IMR-90 (cell line): Measurements from ENCODE around the gene MACF1. TPM values are rescaled to one million over a fixed set of nuclear protein-coding genes. Genes with fewer than 3 reads are reported as not detected.

ENCODE experiments used
- ATAC-seq: fragments of 200-7000 bp; cut with Tn5 transposase; 2 replicates; pipeline ENCODE4 v1.9.1; 2020; ENCODE audit warnings: low read depth, mild to moderate bottlenecking, moderate library complexity
- BruUV-seq: library from RNA; stranded (reverse); fragments of 400-500 nt; replicated peaks from 2 replicates; lab custom pipeline; 2021; lab: Mats Ljungman, UMichigan
- CTCF ChIA-PET: fragments of 300-600 bp; formaldehyde crosslinking; extraction: SDS; loops from one replicate; lab custom pipeline; 2021; ENCODE audit warnings: antibody characterized with exemption; lab: Yijun Ruan, JAX
- POLR2A ChIA-PET: fragments of 300-600 bp; sonication (Branson Sonifier 250); formaldehyde crosslinking; loops from one replicate; lab custom pipeline; 2022; ENCODE audit warnings: antibody characterized with exemption; ENCODE audit not compliant: unreplicated experiment; lab: Charles Lee
- DNase-seq: peaks from one replicate; pipeline ENCODE4 v3.0.0; 2013
- H2AFZ ChIP-seq: replicated peaks from 2 replicates; pipeline ENCODE3; 2013; ENCODE audit warnings: low read length, mild to moderate bottlenecking; ENCODE audit not compliant: poor library complexity
- H2AK5ac ChIP-seq: 2 replicates; pipeline ENCODE4 v1.6.1; 2013; ENCODE audit warnings: low read depth, low read length, inconsistent platforms
- H2AK9ac ChIP-seq: replicated peaks from 2 replicates; pipeline ENCODE3; 2013; ENCODE audit warnings: mild to moderate bottlenecking, low read depth, low read length, moderate library complexity; ENCODE audit not compliant: poor library complexity
- H2BK120ac ChIP-seq: 2 replicates; pipeline ENCODE4 v1.6.1; 2013; ENCODE audit warnings: low read depth, low read length, inconsistent platforms
- H2BK15ac ChIP-seq: 3 replicates; pipeline ENCODE4 v1.6.1; 2013; ENCODE audit warnings: low read depth, low read length, inconsistent platforms
- H2BK20ac ChIP-seq: 2 replicates; pipeline ENCODE4 v1.6.1; 2013; ENCODE audit warnings: low read depth, mild to moderate bottlenecking, inconsistent platforms, low read length, moderate library complexity
- H2BK5ac ChIP-seq: 2 replicates; pipeline ENCODE4 v1.6.1; 2013; ENCODE audit warnings: mild to moderate bottlenecking, low read depth, low read length, inconsistent platforms; ENCODE audit not compliant: poor library complexity, severe bottlenecking
- H3K14ac ChIP-seq: replicated peaks from 2 replicates; pipeline ENCODE4 v1.6.1; 2013; ENCODE audit warnings: low read depth, low read length, inconsistent platforms
- H3K18ac ChIP-seq: 2 replicates; pipeline ENCODE4 v1.6.1; 2013; ENCODE audit warnings: low read depth, low read length, control low read depth
- H3K23ac ChIP-seq: 2 replicates; pipeline ENCODE4 v1.6.1; 2013; ENCODE audit warnings: low read depth, low read length, inconsistent platforms
- H3K27ac ChIP-seq: 2 replicates; pipeline ENCODE4 v1.5.1; 2013; ENCODE audit warnings: mild to moderate bottlenecking, control low read depth, low read length; ENCODE audit not compliant: insufficient read depth
- H3K27me3 ChIP-seq: 2 replicates; pipeline ENCODE4 v1.6.1; 2013; ENCODE audit warnings: low read length; ENCODE audit not compliant: control insufficient read depth, insufficient read depth
- H3K36me3 ChIP-seq: 2 replicates; pipeline ENCODE4 v1.6.1; 2013; ENCODE audit warnings: low read length, mixed read lengths; ENCODE audit not compliant: control insufficient read depth, insufficient read depth
- H3K4ac ChIP-seq: 2 replicates; pipeline ENCODE4 v1.6.1; 2013; ENCODE audit warnings: low read depth, low read length, inconsistent platforms
- H3K4me1 ChIP-seq: 2 replicates; pipeline ENCODE4 v1.6.1; 2013; ENCODE audit warnings: low read length, mixed read lengths; ENCODE audit not compliant: control insufficient read depth, insufficient read depth
- H3K4me2 ChIP-seq: 2 replicates; pipeline ENCODE4 v1.6.1; 2013; ENCODE audit warnings: low read depth, mild to moderate bottlenecking, control low read depth, low read length, moderate library complexity
- H3K4me3 ChIP-seq: 2 replicates; pipeline ENCODE4 v1.5.1; 2013; ENCODE audit warnings: low read depth, mild to moderate bottlenecking, control low read depth, low read length, moderate library complexity; ENCODE audit not compliant: insufficient read depth
- H3K56ac ChIP-seq: 2 replicates; pipeline ENCODE4 v1.6.1; 2013; ENCODE audit warnings: low read length, inconsistent platforms; ENCODE audit not compliant: insufficient read depth; ENCODE audit errors: extremely low read depth
- H3K79me1 ChIP-seq, 2 experiments: 2 replicates each; pipeline ENCODE4 v1.6.1; 2013; ENCODE audit warnings: low read length in 2 of 2, inconsistent platforms in 1 of 2, low read depth in 1 of 2
- H3K9ac ChIP-seq: 2 replicates; pipeline ENCODE4 v1.6.1; 2013; ENCODE audit warnings: low read depth, low read length, control low read depth
- H3K9me1 ChIP-seq: 2 replicates; pipeline ENCODE4 v1.6.1; 2013; ENCODE audit warnings: low read length, inconsistent platforms; ENCODE audit not compliant: insufficient read depth
- H3K9me3 ChIP-seq: 2 replicates; pipeline ENCODE4 v1.6.1; 2013; ENCODE audit warnings: low read length; ENCODE audit not compliant: control insufficient read depth, insufficient read depth
- H4K20me1 ChIP-seq: 2 replicates; pipeline ENCODE4 v1.6.1; 2013; ENCODE audit warnings: low read length, inconsistent platforms; ENCODE audit not compliant: insufficient read depth
- H4K5ac ChIP-seq: 2 replicates; pipeline ENCODE4 v1.6.1; 2013; ENCODE audit warnings: mild to moderate bottlenecking, low read depth, low read length, control low read depth
- H4K8ac ChIP-seq, 2 experiments: 2 replicates each; pipeline ENCODE4 v1.6.1; 2013; ENCODE audit warnings: low read depth in 2 of 2, low read length in 2 of 2, control low read depth in 1 of 2, inconsistent platforms in 1 of 2
- H4K91ac ChIP-seq: 2 replicates; pipeline ENCODE4 v1.6.1; 2013; ENCODE audit warnings: low read depth, low read length, inconsistent platforms; ENCODE audit not compliant: insufficient read depth
- BHLHE40 ChIP-seq: fragments of 150-350 bp; IDR thresholded peaks from 2 replicates; pipeline ENCODE4 v1.6.1; 2016; ENCODE audit warnings: mild to moderate bottlenecking, low read depth, low read length
- CEBPB ChIP-seq: IDR thresholded peaks from 2 replicates; pipeline ENCODE4 v1.6.1; 2012; ENCODE audit warnings: low read depth, low read length, improper control_type of control experiment
- CHD1 ChIP-seq: IDR thresholded peaks from 2 replicates; pipeline ENCODE4 v1.6.1; 2012; ENCODE audit warnings: low read depth, low read length, improper control_type of control experiment
- FOS ChIP-seq: fragments of 150-350 bp; IDR thresholded peaks from 2 replicates; pipeline ENCODE4 v1.6.1; 2016; ENCODE audit warnings: low read depth, low read length
- MAFK ChIP-seq: IDR thresholded peaks from 2 replicates; pipeline ENCODE4 v1.6.1; 2012; ENCODE audit warnings: low read depth, low read length, improper control_type of control experiment
- MAZ ChIP-seq: IDR thresholded peaks from 2 replicates; pipeline ENCODE4 v1.6.1; 2012; ENCODE audit warnings: low read depth, mild to moderate bottlenecking, low read length, improper control_type of control experiment, moderate library complexity, borderline replicate concordance
- MXI1 ChIP-seq: IDR thresholded peaks from 2 replicates; pipeline ENCODE4 v1.6.1; 2012; ENCODE audit warnings: low read depth, mild to moderate bottlenecking, low read length, moderate library complexity, borderline replicate concordance
- NFE2L2 ChIP-seq: fragments of 150-350 bp; IDR thresholded peaks from 2 replicates; pipeline ENCODE4 v1.6.1; 2016; ENCODE audit warnings: low read depth, mild to moderate bottlenecking, low read length
- POLR2A ChIP-seq: IDR thresholded peaks from 2 replicates; pipeline ENCODE4 v1.6.1; 2012; ENCODE audit warnings: mild to moderate bottlenecking, low read depth, low read length
- RAD21 ChIP-seq: IDR thresholded peaks from 2 replicates; pipeline ENCODE4 v1.6.1; 2012; ENCODE audit warnings: low read length, improper control_type of control experiment
- RCOR1 ChIP-seq: IDR thresholded peaks from 2 replicates; pipeline ENCODE4 v1.6.1; 2012; ENCODE audit warnings: mild to moderate bottlenecking, low read length, improper control_type of control experiment; ENCODE audit not compliant: insufficient replicate concordance
- RFX5 ChIP-seq: IDR thresholded peaks from 2 replicates; pipeline ENCODE4 v1.8.0; 2012; ENCODE audit warnings: low read depth, mild to moderate bottlenecking, low read length, moderate library complexity
- SMC3 ChIP-seq: fragments of 150-350 bp; IDR thresholded peaks from 2 replicates; pipeline ENCODE4 v1.6.1; 2016; ENCODE audit warnings: low read depth, mild to moderate bottlenecking, antibody characterized with exemption, low read length, moderate library complexity
- USF2 ChIP-seq: fragments of 150-350 bp; IDR thresholded peaks from 2 replicates; pipeline ENCODE4 v1.6.1; 2017; ENCODE audit warnings: mild to moderate bottlenecking, antibody characterized with exemption, low read length, low read depth
- WGBS, 2 experiments: methylation state at CpG; one replicate each; pipeline versions ENCODE4 v1.1.5 to v1.1.7; 2013; ENCODE audit warnings: missing lambda C conversion rate in 2 of 2; ENCODE audit not compliant: insufficient read length in 1 of 2; ENCODE audit errors: extremely low coverage in 2 of 2; 5-methylcytosine and 5-hydroxymethylcytosine counted together
- dilution Hi-C: fragments of 300-500 bp; cut with HindIII; formaldehyde crosslinking; loops from one replicate; pipeline ENCODE4 v1.14.3; 2018; ENCODE audit warnings: low sequenced_read_pairs; ENCODE audit not compliant: unreplicated experiment
- in situ Hi-C: fragments of 300-500 bp; cut with MboI; formaldehyde crosslinking; loops from 3 replicates; pipeline ENCODE4 v1.14.3; 2019; ENCODE audit warnings: low sequenced_read_pairs, inconsistent platforms, mixed read lengths
- intact Hi-C: fragments of 100-400 bp; cut with micrococcal nuclease; formaldehyde crosslinking; loops from 2 replicates; pipeline ENCODE4 v1.10.0; 2022
- polyA plus RNA-seq, 3 experiments: library from polyadenylated mRNA; depleted of rRNA; stranded (reverse); fragments of >200 nt; gene quantifications; 2 replicates each; pipeline ENCODE4 v1.2.3, GENCODE V29; 2012; ENCODE audit warnings: low replicate concordance in 1 of 3
- total RNA-seq: library from RNA; depleted of rRNA; stranded (reverse); fragments of >200 nt; gene quantifications from 2 replicates; pipeline ENCODE4 v1.2.3, GENCODE V29; 2012
- TF ChIP-seq, protein P1 (sequence below): fragments of 150-350 bp; IDR thresholded peaks from 2 replicates; pipeline ENCODE4 v1.6.1; 2016; ENCODE audit warnings: low read depth, mild to moderate bottlenecking, low read length, moderate library complexity, borderline replicate concordance
- TF ChIP-seq, protein P2 (sequence below): conservative IDR thresholded peaks from 2 replicates; pipeline ENCODE4 v1.5.1; 2012; ENCODE audit warnings: mild to moderate bottlenecking, low read depth, low read length, improper control_type of control experiment

The MACF1 gene
- total and polyA plus RNA-seq, 2 of the 4 experiments (the other 2 are of a cell fraction) = 67.6 to 369 TPM

DNA sequence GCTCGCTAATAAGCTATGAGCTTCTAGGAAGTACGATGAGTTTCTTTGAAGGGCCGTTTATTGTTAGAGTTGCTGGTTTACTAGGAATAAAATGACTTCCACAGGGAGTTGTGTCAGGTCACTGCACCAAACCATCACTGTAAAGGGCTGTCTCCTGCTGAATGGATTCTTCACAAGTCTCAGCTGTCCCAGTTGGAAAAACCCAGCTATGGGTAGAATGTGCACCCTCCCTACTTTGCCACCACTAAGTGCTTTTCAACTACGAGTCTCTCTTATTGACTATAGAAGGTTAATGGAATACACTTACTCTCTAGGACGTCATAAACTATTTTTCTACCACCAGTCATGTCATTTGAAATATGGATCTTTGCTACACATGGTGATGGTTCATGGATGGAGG, 192.2 kb downstream of the MACF1 start:
- peak overlapping the region; percentile 10; the same call in 1 of the 2 replicates for H3K27ac ChIP-seq
- intact Hi-C loops = no loop called here
- no peak overlapping the region for H2AK9ac ChIP-seq
- dilution Hi-C loops = no loop called here
- peaks cover 3% of the 10 kb centered on the region; the same call in 1 of the 2 replicates for H4K20me1 ChIP-seq
- no peak overlapping the region for H3K4me2 ChIP-seq
- peak overlapping the region; percentile 74 for H2AK5ac ChIP-seq
- H3K9me3 ChIP-seq = no peaks in the 10 kb centered on the region
- H4K91ac ChIP-seq = peak overlapping the region; percentile 77
- 0 out of 2 replicates have a peak overlapping the region, but pooled peaks have one; percentile 10 for H3K56ac ChIP-seq
- peak overlapping the region; percentile 73; the same call in 1 of the 2 replicates for H3K4ac ChIP-seq
- peak overlapping the region; percentile 14 for H3K14ac ChIP-seq
- H3K23ac ChIP-seq = peak overlapping the region; percentile 54; the same call in 1 of the 2 replicates
- peaks cover 23% of the 10 kb centered on the region for H3K4me1 ChIP-seq
- peak overlapping the region; percentile 98 for H2BK5ac ChIP-seq
- H3K4me3 ChIP-seq = no peak overlapping the region
- DNase-seq (no peak), ATAC-seq (no peak)
- H3K9me1 ChIP-seq = peaks cover 18% of the 10 kb centered on the region
- peaks cover 14 to 80% of the 10 kb centered on the region in 2 experiments for H3K79me1 ChIP-seq
- ChIA-PET POLR2A (no interaction called here), CTCF (interaction anchor here (2.1 kb wide), 1 partner anchor 14 kb away, joined by 12 read pairs; no protein-coding TSS in a partner anchor)
- H2BK20ac ChIP-seq = peak overlapping the region; percentile 79; the same call in 1 of the 2 replicates
- no TSS peak for BruUV-seq
- H2BK120ac ChIP-seq = peak overlapping the region; percentile 58
- H2AFZ ChIP-seq = no peak overlapping the region
- peak overlapping the region; percentile 90 for H2BK15ac ChIP-seq
- no CpG with 5 or more reads among the region's 5 CpGs for WGBS, 2 experiments
- H3K36me3 ChIP-seq = no peaks in the 10 kb centered on the region
- H4K8ac ChIP-seq = peak overlapping the region in 1 of 2 experiments; percentile 64; a peak in 3 of 4 replicates
- in situ Hi-C loops = no loop called here
- peak overlapping the region; percentile 62; the same call in 1 of the 2 replicates for H3K18ac ChIP-seq
- H3K27me3 ChIP-seq = no peaks in the 10 kb centered on the region
- no peak for TF ChIP-seq NFE2L2
- TF ChIP-seq RCOR1 = no peak
- TF ChIP-seq RFX5 = no peak
- no peak for TF ChIP-seq MAZ
- TF ChIP-seq, protein P1, sequence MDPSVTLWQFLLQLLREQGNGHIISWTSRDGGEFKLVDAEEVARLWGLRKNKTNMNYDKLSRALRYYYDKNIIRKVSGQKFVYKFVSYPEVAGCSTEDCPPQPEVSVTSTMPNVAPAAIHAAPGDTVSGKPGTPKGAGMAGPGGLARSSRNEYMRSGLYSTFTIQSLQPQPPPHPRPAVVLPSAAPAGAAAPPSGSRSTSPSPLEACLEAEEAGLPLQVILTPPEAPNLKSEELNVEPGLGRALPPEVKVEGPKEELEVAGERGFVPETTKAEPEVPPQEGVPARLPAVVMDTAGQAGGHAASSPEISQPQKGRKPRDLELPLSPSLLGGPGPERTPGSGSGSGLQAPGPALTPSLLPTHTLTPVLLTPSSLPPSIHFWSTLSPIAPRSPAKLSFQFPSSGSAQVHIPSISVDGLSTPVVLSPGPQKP = no peak
- no peak for TF ChIP-seq POLR2A
- no peak for TF ChIP-seq BHLHE40
- TF ChIP-seq, protein P2, sequence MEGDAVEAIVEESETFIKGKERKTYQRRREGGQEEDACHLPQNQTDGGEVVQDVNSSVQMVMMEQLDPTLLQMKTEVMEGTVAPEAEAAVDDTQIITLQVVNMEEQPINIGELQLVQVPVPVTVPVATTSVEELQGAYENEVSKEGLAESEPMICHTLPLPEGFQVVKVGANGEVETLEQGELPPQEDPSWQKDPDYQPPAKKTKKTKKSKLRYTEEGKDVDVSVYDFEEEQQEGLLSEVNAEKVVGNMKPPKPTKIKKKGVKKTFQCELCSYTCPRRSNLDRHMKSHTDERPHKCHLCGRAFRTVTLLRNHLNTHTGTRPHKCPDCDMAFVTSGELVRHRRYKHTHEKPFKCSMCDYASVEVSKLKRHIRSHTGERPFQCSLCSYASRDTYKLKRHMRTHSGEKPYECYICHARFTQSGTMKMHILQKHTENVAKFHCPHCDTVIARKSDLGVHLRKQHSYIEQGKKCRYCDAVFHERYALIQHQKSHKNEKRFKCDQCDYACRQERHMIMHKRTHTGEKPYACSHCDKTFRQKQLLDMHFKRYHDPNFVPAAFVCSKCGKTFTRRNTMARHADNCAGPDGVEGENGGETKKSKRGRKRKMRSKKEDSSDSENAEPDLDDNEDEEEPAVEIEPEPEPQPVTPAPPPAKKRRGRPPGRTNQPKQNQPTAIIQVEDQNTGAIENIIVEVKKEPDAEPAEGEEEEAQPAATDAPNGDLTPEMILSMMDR = no peak
- no peak for TF ChIP-seq FOS
- no peak for TF ChIP-seq CHD1
- no peak for TF ChIP-seq MXI1
- TF ChIP-seq RAD21 = no peak
- no peak for TF ChIP-seq MAFK
- no peak for TF ChIP-seq CEBPB
- TF ChIP-seq SMC3 = no peak
- TF ChIP-seq USF2 = no peak
- peak overlapping the region; percentile 17; the same call in 1 of the 2 replicates for H4K5ac ChIP-seq
- no peak overlapping the region for H3K9ac ChIP-seq
